Measurements from ENCODE around the gene VWA3B. TPM values are rescaled to one million over a fixed set of nuclear protein-coding genes. Genes with fewer than 3 reads are reported as not detected.

Gene VWA3B
- total and polyA plus RNA-seq, 2 of the 4 experiments (the other 2 are of a cell fraction), result not detected

DNA sequence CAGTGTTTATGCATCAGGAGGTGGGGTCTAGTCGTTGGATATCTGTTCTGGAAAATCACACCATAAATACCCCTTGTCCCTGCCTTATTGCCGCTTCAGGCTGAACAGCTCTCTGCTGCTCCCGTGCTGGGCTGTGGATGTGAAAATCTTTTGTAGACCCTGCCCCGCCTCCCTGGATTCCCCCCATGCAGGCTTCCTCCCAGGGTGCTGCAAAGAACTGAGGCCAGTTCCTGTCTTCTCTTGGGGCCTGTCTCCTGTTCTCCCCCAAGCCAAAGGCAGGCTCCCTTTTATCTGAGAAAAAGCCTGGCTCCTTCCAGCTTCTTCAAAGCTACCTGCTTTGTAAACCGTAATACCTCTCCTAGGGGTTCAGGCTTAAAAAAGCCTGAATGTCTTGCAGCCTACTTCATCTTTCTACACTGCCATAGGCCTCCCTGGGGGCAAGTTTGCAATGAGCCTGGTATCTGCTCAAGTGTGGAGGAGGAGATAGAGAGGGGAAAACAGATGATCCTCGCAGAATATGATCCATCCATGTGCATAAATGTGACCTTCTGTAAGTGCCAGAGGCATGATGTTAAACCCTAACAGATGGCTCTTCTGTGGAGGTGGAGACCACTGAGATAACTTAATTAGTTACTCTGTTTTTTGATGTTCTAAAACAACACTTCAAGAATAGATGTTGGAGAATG is 55.3 kb downstream of the VWA3B start:
- WGBS, 2 experiments (ENCODE audit: extremely low coverage in 2 of 2, insufficient read length in 1 of 2), result 20% methylated on average over 1 of the region's 6 CpGs; no CpG with 5 or more reads in 1 of the 2 experiments
- Histone ChIP-seq H3K56ac (ENCODE audit: extremely low read depth, insufficient read depth, low read length) (no peak overlapping the region), H3K79me1 (ENCODE audit: low read depth in 1 of 2, low read length in 2 of 2) (no peaks in the 10 kb centered on the region), H4K5ac (ENCODE audit: low read depth, low read length) (no peak overlapping the region), H3K4me2 (ENCODE audit: low read depth, low read length) (no peak overlapping the region), H3K4ac (ENCODE audit: low read depth, low read length) (no peak overlapping the region), H3K27ac (ENCODE audit: insufficient read depth, low read length) (no peak overlapping the region), H2BK5ac (ENCODE audit: low read depth, low read length, poor library complexity, severe bottlenecking) (no peak overlapping the region), H2AFZ (replicated peaks; ENCODE audit: low read length, poor library complexity) (no peak overlapping the region), H3K9me3 (ENCODE audit: control insufficient read depth, insufficient read depth, low read length) (no peaks in the 10 kb centered on the region), H2AK9ac (replicated peaks; ENCODE audit: low read depth, low read length, poor library complexity) (no peak overlapping the region), H3K4me3 (ENCODE audit: insufficient read depth, low read depth, low read length) (no peak overlapping the region), H3K36me3 (ENCODE audit: control insufficient read depth, insufficient read depth, low read length) (no peaks in the 10 kb centered on the region), H4K8ac (ENCODE audit: low read depth in 2 of 2, low read length in 2 of 2) (no peak overlapping the region), H3K27me3 (ENCODE audit: control insufficient read depth, insufficient read depth, low read length) (no peaks in the 10 kb centered on the region; the same call in 1 of the 2 replicates), H3K14ac (replicated peaks; ENCODE audit: low read depth, low read length) (no peak overlapping the region), H3K23ac (ENCODE audit: low read depth, low read length) (no peak overlapping the region), H3K9me1 (ENCODE audit: insufficient read depth, low read length) (no peaks in the 10 kb centered on the region), H2BK120ac (ENCODE audit: low read depth, low read length) (no peak overlapping the region), H4K91ac (ENCODE audit: insufficient read depth, low read depth, low read length) (no peak overlapping the region), H3K9ac (ENCODE audit: low read depth, low read length) (no peak overlapping the region), H4K20me1 (ENCODE audit: insufficient read depth, low read length) (no peaks in the 10 kb centered on the region), H2BK15ac (ENCODE audit: low read depth, low read length) (no peak overlapping the region), H2AK5ac (ENCODE audit: low read depth, low read length) (no peak overlapping the region), H3K4me1 (ENCODE audit: control insufficient read depth, insufficient read depth, low read length) (no peaks in the 10 kb centered on the region), H2BK20ac (ENCODE audit: low read depth, low read length) (no peak overlapping the region), H3K18ac (ENCODE audit: low read depth, low read length) (no peak overlapping the region)
- dilution Hi-C loops (cut with HindIII; ENCODE audit: low sequenced_read_pairs, unreplicated experiment) (no loop called here), intact Hi-C loops (cut with micrococcal nuclease) (no loop called here), in situ Hi-C loops (cut with MboI; ENCODE audit: low sequenced_read_pairs) (no loop called here)
- ATAC-seq (ENCODE audit: low read depth), result no peak
- no TSS peak for BruUV-seq (replicated peaks)
- POLR2A ChIA-PET (ENCODE audit: unreplicated experiment), result no interaction called here
- DNase-seq, result no peak
- CTCF ChIA-PET, result no interaction called here
- TF ChIP-seq MAZ (IDR thresholded peaks at IDR 0.05; ENCODE audit: borderline replicate concordance, low read depth, low read length) (no peak), MXI1 (IDR thresholded peaks at IDR 0.05; ENCODE audit: borderline replicate concordance, low read depth, low read length) (no peak), BHLHE40 (IDR thresholded peaks at IDR 0.05; ENCODE audit: low read depth, low read length) (no peak), CEBPB (IDR thresholded peaks at IDR 0.05; ENCODE audit: low read depth, low read length) (no peak), FOS (IDR thresholded peaks at IDR 0.05; ENCODE audit: low read depth, low read length) (no peak), RFX5 (IDR thresholded peaks at IDR 0.05; ENCODE audit: low read depth, low read length) (no peak), ELK1 (IDR thresholded peaks at IDR 0.05; ENCODE audit: borderline replicate concordance, low read depth, low read length) (no peak), CTCF (conservative IDR thresholded peaks at IDR 0.05; ENCODE audit: low read depth, low read length) (no peak), SMC3 (IDR thresholded peaks at IDR 0.05; ENCODE audit: low read depth, low read length) (no peak), RCOR1 (IDR thresholded peaks at IDR 0.05; ENCODE audit: insufficient replicate concordance, low read length) (no peak)
- TF ChIP-seq, protein P1, sequence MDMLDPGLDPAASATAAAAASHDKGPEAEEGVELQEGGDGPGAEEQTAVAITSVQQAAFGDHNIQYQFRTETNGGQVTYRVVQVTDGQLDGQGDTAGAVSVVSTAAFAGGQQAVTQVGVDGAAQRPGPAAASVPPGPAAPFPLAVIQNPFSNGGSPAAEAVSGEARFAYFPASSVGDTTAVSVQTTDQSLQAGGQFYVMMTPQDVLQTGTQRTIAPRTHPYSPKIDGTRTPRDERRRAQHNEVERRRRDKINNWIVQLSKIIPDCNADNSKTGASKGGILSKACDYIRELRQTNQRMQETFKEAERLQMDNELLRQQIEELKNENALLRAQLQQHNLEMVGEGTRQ (IDR thresholded peaks at IDR 0.05; ENCODE audit: low read depth, low read length), result no peak

All from IMR-90 (cell line).